CD4-positive, alpha-beta T cell treated with Interleukin-4 for 4 hours (primary cell): Measurements from ENCODE around the gene STXBP4.

Experiments
- DNase-seq: peaks from one replicate; pipeline ENCODE4 v3.0.0-alpha.2; 2020

Gene STXBP4, protein sequence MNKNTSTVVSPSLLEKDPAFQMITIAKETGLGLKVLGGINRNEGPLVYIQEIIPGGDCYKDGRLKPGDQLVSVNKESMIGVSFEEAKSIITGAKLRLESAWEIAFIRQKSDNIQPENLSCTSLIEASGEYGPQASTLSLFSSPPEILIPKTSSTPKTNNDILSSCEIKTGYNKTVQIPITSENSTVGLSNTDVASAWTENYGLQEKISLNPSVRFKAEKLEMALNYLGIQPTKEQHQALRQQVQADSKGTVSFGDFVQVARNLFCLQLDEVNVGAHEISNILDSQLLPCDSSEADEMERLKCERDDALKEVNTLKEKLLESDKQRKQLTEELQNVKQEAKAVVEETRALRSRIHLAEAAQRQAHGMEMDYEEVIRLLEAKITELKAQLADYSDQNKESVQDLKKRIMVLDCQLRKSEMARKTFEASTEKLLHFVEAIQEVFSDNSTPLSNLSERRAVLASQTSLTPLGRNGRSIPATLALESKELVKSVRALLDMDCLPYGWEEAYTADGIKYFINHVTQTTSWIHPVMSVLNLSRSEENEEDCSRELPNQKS

DNA sequence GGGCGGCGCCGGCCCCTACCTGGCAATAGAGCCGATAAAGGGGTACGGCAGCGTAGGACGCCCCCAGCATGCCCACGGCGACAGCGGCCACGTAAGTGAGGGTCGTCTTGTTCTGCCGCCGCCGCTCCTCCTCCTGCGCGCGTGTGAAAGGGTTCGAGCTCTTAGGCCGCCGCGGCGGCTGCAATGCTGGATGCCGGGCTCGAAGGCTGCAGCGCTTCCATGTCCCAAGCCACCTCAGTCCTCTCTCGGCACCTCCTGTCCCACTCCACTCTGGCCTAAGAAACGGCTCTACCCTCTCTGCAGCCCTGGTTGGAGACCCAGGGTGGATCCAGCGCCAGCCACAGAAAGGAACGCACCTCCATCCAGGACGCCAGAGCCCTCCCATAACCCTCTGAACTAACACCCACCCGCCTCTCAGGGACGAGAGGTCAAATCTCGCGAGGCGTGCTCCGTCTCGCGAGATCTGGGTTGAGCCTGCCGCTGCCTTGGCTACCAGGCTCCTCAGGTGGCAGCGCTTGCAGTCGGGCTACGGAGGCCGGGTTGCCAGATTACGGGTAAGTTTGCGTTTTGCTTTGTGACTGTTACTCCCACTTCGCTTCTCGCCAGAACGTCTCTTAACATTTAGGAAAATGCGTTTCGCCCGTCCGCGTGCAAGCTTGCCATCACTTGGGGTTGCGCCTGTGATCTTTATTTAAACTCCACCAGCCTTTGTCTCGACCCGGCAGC is at the start of gene STXBP4, which contains the start of gene COX11:
Gene STXBP4 (plus strand): TSS at position 504 of the 726 bp plus-strand sequence. CDS start 17,455 bp downstream, outside the sequence.
Gene COX11 (minus strand): TSS at position 393 of the 726 bp plus-strand sequence. CDS start 8 bp downstream, at position 385.
- DNase-seq, result peak; percentile 97

DNA sequence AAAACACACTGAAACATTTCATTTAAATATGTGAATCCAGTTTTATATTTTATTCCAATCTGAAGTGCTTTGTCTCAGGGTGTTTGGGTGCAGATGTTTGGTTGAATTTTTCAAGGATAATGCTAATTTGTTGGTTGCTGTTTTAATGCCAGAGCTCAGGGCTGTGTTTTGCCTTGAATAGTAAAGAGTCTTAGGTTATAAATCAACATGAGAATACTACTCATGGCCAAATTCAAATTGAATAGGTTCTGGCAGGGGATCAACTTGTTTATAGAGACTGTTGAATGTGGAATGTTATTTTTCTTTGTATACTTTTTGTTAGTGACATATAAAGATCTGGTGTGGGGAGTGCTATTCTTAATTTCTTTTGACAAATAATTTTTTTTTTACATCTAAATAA is 49.1 kb upstream of the STXBP4 start:
- DNase-seq, result no peak

DNA sequence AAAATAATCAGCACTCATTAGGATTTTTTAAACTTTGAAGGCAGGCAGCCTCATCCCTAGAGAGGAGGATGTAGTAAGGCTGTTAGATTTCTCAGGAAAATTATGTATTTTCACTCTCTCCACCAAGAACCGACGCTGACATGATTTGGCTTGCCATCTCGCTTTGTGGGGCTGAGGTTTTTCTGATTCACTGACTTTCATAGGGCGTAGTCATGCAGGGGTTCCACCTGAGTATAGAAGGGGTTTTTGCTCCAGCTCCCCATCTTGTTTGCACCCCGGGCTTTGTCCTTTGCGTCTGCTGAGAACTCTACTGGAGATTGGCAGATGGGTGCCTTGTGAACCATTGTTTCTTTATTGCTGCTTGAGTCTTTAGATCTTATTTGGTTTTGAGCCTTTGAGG is 47.7 kb upstream of the STXBP4 start:
- no peak for DNase-seq

DNA sequence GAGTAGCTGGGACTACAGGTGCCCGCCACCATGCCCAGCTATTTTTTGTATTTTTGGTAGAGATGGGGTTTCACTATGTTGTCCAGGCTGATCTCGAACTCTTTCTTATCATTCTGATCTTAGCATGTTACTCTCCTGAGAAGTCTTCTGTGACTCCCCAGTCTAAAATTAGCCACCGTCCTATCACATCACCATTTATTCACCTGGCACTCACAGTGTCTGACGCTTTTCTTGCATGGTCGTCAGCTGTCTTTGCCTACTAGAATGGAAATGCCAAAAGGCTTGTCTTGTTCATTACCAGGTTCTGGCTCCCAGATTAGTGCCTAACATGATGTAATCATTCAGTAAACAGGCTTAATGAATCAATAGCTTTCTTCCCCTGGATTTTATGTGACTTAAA is 44.2 kb upstream of the STXBP4 start:
- DNase-seq, result no peak

DNA sequence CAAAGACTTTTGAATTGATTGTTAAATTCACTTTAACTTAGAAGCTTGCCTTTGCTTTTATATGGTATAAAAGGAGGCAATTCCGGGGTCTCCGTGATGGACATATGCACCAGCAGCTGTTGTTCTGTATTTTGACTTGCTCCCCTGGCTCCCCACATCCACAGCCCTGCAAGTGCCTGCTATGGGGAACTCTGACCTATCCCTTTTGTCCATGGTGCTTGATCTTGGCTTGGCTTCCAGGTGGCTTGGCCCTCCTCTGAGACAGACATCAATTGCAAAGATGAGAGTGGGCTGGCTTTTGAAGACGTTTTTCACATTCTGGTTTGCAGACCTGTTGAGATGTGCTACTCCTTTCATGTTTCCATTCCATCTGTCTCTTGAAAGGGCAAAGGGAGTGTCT is 41.0 kb upstream of the STXBP4 start:
- DNase-seq, result no peak

DNA sequence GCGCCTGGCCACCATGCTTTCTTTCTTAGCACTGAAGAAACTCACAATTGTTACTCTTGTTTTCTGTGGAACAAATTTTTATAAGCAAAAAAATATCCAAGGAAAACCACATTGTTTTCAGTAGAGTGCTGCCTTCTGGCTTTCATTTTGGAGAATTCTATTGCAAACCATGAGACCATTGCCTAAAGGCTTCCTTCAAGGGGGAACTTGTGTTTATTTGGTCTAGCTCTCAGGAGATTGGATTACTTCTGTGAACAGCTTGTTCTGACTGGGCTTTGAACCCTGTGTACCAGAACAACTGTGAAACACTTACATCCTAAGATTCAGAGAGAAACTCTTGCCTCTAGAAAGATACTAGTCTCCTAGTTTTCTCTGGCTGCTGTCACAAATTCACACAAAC is 35.9 kb upstream of the STXBP4 start:
- no peak for DNase-seq

DNA sequence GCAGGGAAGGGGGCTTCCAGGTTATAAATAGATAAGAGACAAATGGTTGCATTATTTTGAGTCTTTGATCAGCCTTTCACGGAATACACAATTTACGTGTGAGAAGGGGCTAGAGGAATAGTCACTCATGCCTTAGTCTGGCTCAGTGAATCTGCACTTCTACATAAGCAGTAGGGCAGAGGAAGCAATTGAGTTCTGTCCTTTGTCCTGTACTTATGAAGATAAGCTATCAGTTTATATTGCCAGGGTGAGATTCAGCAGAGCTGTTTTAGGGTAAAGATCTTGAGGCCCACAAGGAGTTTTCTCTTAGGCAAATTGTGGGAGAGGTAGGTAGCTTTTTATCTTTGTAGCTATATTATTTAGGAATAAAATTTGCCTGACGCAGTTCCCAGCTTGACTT is 34.6 kb upstream of the STXBP4 start:
- DNase-seq, result no peak

DNA sequence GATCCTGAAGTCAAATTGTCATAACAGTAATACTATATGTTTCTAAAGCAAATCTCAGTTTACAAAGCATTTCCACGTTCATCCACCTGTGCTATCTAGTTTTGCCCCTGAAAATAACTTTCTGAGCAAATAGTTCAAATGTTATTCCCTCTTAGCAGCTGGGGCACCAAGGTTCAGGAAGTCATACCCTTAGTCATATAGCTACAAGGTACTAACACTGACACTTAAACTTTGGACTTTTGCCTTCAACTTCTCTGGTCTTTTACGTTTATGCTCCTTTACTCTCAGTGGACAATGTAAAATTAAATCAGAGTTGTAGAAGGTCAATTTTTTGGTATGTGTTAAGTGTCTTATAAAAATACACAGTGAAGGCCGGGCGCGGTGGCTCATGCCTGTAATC is 33.1 kb upstream of the STXBP4 start:
- no peak for DNase-seq

DNA sequence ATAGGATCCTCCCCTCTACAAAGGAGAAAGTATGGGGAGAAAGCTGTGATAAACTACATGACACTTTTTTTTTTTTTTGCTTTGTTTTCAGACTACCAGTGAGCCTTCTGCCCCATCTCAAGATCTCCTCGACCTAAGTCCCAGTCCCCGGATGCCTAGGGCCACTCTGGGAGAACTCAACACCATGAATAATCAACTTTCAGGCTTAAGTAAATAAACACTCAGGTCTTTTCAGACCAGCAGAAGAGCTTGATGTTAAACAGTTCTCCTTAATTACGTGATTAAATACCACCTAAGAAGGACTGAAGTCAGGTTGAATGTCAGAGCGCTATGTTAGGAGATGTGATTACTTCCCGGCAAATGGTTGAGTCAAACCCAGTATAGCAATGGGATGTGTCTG is 31.5 kb upstream of the STXBP4 start:
- DNase-seq, result no peak

DNA sequence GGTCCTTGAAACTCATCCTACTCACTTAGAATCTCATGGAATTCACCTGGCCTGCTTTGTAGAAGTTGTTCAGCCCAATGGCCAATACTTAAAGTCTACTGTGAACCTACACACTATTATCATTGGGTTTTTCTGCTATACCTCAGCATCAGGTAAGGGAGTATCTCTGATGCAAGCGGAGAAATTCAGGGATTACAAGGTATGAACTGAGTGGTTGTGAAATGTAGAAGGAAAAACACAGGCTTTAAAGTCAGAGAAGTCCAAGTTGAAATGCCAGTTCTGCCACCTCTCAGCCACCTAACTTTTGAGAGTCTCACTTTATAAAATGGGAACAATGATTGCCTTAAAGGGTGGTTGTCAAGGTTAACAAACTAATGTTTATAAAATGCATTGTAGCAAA is 31.1 kb upstream of the STXBP4 start:
- no peak for DNase-seq

DNA sequence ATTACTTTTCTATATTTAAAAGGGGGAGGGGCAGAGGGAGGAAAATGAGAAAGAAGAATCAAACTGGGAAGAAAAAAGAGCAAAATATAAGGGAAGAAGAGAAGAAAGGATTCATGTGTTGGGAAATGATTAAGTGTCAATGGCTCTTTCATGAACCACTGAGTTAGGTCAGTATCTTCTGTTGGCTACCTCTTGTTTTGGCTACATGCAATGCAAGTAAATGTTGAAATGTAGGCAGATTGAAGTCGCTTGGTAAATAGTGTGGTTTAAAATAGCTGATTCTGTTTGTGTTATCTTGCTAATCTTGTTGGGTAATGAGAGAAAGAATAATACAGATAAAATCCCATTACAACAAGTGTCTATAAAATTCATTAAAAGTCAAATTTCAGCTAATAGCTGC is 27.3 kb upstream of the STXBP4 start:
- DNase-seq, result no peak

DNA sequence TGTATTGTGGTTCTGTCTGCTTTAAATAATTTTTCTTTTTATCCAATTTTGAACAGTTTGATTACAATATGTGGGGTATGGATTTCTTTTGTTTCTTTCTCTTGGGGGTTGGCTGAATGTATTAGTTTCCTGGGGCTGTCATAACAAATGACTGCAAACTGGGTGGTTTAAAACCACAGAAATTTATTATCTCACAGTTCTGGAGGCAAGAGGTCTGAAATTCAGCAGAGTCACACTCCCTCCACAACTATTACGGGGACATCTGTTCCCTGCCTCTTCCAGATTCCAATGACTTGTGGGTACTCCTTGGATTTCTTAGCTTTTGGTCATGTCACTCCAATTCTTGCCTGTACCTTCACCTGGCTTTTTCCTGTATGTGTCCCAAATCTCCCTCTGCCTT is 23.8 kb upstream of the STXBP4 start:
- DNase-seq, result no peak

DNA sequence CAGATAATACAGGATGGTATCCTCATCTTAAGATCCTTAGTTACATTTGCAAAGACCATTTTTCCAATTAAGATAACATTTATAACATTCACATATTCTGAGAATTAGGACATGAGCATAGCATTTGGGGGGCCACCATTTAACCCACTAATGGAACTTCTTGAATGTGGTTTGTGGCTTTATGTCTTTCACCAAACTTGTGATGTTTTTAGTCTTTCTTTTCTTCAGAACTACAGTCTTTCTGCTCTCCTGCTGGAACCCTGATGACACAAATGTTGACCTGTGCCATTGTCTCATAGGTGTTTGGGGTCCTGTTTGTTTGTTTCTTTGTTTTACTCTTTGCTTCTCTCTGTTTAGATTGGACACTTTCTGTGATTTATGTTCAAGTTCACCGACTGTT is 23.3 kb upstream of the STXBP4 start:
- DNase-seq, result no peak

DNA sequence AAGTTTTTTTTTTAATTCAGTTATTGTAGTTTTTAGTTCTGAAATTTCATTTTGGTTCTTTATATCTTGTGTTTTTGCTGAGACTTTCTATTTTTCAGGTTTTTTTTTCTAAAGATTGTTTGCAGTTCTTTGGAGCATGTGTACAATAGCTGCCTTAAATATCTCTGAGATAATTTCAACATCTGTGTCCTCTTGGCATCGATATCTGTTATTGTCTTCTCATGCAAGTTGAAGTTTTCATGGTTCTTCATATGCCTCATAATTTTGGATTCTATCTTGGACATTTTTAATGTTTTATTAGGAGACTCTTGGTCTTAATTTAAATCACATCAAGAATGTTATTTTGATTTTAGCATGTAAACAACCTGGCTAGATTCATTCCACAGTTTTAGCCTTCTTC is 22.9 kb upstream of the STXBP4 start:
- DNase-seq, result no peak

DNA sequence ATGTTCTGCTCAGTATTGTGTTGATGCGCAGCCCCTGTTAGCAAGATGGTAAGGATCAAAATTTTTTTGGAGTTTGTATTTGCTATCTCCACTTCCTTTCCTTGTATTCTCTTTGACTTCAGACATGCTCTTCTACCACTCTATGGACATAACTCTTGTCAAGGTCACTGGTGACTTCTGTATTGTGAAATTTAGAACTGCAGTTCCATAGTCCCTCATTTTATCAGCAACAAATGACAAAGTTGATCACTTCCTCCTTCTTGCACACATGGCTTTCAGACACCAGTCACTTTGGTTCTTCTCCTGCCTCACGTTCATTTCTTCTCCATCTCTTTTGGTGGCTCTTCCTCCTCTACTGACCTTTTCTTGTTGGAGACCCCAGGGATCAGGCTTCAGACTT is 21.2 kb upstream of the STXBP4 start:
- DNase-seq, result no peak

DNA sequence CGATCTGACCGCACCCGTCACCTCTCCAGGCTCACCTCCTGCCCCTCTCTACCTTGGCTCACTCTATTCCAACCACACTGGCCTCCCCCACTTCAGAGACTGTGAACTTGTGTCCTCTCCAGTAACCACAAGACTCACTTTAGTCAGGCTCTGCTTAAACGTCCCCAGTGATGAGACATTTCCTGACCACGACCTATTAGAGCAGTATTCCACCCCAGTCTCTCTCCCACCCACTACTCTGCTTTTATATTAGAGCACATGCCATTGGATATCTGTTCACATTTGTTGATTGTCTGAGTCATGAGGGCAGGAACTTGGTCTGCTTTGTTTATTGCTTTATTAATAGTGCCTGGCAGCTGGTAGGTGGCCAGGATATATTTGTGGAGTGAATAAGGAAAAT is 20.2 kb upstream of the STXBP4 start:
- DNase-seq, result no peak

DNA sequence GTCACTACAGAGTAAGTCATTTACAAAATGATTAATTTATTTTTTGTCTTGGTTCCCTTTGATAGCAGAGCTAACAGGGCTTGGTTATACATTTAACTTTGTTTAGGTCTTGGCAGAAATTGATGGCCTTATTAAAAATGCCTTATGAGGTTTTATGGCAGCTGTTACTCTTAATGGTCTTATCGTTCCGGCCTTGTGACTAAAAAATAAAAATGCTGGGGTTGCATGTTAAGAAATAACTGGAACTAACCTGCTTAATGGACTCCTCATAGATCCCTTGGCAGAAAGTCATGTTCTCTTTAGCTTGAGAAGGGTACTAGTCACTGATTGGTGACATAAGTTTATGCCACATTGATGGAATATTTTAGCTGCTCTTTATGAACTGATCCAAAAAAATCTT is 18.4 kb upstream of the STXBP4 start:
- DNase-seq, result no peak

DNA sequence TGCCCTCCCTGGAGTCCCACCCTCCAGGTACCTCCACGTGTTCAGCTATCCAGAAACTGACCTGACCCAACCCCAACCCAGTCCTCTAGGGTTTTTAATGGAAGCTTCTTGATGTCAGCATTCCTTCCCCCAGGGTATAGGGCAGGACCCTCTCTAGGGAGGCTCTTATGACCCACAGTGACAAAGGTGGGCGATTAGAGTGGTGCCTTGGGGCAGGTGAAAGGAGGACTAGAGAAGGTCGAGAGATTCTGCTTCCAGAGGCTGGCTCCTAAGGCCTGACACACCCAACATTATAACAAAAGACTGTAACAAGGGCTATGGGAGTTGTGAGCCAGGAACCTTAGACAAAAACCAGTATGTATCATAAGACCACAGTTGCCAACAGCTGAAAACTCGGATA is 17.3 kb upstream of the STXBP4 start:
- DNase-seq, result no peak

DNA sequence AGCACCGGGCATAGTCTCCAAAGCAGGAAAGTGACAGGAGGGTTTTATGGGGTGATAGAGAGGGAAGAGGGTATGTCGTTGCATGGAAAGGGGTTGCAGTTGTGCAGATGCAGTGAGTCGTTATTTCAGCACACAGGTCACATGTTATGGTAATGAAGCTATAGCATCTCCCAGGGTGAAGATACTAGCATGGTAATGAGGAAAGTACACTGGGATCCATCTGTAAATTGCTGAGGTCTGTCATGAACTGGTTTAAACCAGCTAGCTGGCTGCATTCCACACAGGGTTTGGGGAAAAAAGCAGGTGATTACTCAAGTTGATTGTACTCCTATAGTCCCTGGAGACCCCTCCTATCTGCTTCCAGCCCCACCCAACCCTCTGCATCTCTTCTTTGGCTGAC is 11.8 kb upstream of the STXBP4 start:
- DNase-seq, result no peak

DNA sequence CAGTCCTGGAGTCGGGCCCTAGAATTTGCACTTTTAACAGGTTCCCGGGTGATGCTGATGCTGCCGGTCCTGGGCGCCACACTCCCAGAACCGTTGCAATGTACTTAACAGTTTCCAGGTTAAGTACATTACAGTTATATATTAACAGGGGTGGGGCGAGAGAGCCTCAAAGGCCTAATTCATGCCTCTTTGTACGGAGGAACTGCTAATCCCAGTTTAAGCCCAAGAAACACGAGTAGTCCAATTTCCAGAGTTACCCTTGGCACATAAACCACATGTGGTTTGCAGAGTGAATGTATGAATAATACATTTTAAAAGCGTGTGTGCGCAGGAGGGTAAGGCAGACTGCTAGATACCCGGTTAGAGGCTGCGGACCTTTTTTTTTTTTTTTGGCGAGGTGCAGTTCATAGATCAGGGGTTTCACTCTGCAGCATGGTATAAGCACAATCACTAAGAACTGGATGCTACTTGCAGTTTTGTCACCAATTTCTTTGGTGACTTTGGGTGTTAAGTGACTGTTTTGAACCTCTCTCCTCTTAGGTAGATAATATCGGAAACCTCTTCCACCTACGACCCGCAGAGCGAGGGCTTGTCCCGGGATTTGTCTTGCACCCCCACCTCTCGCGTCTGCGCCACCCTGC is 824 bp upstream of the STXBP4 start:
- peak; percentile 45 for DNase-seq

DNA sequence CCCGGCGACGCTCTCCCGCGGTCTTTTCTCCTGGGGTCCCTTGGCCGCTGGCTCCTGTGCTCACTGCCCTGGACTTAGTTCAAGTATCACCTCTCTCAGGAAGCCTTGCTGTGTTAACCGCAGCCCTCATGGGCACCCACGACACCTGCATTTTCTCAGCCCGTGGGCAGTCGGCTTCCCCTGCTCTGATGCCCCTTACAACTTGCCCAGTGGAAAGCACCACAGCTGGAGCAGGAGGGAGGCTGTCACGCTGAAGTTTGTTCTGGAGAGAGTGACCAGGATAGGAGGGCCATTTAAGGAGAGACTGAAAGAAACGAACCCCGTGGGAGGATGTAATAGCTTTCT is 395 bp downstream of the STXBP4 start:
- no peak for DNase-seq

DNA sequence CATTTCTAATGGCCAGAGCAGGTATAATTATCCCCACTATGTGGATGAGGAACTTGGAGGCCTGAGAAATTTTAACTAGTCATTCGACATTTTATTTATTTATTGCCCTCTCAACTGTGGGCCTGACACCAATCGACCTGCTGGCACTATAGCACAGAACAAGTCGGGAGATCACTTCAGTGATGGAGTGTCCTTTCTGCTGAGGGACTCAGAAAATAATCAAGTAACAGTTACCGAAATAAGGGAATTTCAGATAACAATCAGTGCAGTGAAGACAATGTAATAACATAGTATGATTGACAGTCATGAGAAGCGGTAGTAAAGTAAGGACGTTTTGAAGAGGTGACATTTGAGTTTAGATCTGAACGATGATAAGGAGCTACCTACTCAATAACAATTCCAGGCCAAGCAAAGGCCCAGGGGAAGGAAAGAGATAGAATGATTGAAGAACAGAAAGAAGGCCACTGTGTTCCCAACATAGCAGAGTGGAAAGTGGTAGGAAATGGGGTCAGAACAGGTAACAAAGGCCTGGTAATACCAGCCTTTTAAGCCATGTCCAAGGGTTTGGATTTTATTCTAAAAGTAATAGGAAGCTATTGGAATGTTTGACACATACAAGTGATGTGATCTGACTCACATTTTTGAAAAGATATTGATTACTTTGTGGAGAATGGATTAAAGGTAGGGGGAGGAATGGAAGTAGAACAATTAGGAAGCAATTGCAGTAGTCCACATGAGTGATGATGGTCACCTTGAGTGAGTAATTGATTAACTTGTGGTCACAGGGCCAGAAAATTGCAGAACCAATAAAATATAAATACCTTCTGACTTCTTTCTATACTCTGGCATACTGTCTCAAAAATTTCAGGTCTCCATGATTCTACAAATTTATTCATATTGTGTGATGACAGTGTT is 1.4 kb downstream of the STXBP4 start:
- DNase-seq, result no peak

DNA sequence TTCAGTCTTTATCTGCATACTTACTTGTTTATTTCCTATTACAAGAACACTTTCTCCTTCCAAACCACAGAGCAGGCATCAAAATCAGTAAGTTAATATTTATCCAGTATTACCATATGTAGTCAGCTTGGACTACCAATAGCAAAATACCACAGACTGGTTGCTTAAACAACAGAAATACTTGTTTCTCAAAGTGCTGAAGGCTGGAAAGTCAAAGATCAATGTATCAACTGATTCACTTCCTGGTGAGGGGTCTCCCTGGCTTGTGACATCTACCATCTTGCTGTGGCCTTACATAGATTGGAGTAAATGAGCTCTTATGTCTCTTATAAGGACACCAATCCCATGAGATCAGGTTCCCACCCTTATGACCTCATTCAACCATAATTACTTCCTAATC is 2.6 kb downstream of the STXBP4 start:
- no peak for DNase-seq
